NCI-H1417 (cell line): ENCODE measurements around the gene AMPD3.

Experiments used
- DNase-seq, 3 experiments: peaks; one replicate each; lab custom pipeline; 2025; lab: John Stamatoyannopoulos, UW

Gene AMPD3

DNA sequence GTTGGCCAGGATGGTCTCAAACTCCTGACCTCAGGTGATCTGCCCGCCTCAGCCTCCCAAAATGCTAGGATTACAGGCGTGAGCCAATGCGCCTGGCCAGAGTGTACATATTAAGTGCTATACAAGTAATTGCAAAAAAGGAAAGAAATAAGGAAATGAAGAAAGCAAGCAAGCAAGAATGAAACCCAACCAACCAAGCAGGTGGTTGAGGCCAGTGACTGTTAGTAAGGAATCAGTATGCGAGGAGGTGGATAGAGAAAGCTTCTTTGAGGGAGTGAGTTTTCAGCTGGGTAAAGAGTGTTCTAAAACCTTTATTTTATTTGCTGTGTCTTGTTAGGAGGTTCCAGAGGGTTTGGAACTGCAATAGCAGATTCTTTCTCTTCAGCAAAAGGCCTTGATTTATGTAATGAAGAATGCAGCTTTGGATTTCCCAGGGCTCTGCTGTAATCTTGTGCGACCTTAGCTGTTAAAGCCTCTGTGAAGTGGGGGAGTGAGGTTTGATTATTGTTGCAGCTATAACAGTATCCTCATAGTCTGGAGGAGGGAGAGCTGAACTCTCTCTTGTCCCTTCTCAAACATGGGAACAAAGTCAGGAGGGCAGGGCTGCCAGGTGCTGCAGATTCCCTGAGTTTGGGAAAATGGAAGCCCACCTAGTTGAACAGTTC, 5.7 kb downstream of the AMPD3 start:
- no peak for DNase-seq

DNA sequence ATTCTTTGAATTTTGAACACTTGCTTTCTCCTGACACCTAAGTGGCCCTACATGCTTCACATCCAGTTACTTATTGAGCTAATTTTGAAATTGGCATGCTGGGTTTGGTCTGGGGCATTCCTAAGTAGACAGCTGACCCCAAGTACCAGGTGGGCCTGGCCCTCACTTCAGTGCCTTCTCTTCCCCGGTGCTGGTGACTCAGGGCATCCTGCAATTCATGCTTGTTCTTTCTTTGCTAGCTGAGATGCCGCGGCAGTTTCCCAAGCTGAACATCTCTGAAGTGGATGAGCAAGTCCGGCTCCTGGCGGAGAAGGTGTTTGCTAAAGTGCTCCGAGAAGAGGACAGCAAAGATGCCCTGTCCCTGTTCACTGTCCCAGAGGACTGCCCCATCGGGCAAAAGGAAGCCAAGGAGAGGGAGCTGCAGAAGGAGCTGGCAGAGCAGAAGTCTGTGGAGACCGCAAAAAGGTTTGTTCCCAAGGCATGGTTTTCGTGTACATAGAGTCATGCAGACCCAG, 6.3 kb downstream of the AMPD3 start:
- no peak for DNase-seq

DNA sequence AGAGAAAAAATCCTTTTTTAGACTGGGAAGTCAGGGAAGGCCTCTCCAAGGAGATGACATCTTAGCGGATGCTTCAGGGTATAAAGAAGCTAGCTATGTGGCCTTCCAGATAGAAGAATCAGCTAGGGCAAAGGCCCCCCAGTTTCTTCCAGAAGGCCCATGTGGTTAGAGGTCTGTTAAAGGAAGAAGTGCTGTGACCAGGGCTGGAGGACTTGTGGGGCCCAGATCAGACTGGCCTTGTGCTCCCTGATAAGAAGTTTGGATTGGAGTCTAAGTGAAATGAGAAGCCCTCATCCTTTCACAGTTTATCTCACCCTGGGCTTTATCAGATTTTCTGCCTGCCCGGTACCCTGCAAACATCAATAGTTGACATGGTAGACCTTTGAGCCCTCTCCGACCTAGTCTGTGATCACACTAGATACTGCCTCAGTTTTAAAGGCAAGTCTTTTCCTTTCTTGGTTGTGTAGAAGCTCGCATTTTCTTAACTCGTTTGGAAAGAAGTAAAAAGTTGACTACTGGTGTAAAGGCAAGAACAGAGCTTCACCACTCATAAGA, 7.8 kb downstream of the AMPD3 start:
- no peak for DNase-seq

DNA sequence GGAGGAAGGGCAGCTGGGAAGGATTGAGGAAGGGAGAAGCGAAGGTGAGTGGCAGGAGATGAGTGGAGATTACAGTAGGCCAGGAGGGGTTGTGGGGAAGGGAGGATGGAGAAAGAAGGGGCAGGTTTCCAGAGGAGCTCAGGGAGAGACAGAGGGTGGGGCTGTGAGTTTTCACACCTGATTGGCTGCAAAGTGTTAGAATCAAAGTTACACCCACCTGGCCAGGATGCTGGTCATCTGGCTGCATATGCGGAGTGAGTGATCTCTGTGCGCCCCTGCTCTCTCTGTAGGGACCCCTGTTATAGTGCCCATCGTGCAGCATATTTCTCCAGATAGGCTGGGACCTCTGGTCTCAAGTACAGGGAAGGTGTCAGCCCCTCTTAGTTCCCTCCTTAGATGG, 18.3 kb downstream of the AMPD3 start:
- no peak for DNase-seq

DNA sequence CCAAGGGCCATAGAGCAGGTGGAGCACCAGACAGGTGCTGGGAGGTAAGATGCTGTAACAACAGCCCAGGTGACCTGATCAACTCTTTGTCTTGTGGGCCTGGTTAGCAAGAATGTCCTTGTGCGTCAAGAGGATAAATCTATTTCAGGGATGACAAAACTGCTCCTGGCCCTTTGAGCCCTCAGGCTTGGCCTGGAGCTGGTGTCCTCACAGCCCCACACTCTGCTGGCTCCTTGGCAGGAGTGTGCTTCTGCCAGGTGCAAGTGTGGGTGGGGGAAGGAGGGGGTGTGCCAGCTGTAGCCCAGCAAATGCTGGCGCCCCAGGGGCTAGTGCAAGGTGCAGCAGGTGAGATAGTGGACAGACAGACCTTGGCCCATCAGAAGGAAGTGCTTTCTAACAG, 19.5 kb downstream of the AMPD3 start:
- DNase-seq = peak in 2 of 3 experiments; percentile 34 to 57

DNA sequence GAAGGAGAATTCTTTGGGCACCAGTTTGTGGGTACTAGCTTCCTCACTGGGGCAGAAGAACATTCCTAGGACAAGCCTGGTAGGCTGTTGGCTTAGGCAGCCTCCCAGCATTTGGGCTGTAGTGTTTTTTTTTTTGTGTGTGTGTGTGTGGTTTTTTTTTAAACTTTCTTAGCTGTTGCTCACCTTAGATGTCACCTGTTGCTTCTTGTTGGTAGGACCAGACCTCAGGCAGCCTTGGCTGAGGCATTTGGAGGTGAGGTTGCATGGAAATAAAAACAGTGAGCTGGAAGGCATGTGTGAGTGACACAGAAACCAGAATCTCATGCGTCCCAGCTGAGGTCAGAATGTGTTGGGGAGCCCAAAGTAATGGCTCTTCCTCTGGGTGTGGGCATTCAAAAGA, 21.3 kb downstream of the AMPD3 start:
- DNase-seq = no peak

DNA sequence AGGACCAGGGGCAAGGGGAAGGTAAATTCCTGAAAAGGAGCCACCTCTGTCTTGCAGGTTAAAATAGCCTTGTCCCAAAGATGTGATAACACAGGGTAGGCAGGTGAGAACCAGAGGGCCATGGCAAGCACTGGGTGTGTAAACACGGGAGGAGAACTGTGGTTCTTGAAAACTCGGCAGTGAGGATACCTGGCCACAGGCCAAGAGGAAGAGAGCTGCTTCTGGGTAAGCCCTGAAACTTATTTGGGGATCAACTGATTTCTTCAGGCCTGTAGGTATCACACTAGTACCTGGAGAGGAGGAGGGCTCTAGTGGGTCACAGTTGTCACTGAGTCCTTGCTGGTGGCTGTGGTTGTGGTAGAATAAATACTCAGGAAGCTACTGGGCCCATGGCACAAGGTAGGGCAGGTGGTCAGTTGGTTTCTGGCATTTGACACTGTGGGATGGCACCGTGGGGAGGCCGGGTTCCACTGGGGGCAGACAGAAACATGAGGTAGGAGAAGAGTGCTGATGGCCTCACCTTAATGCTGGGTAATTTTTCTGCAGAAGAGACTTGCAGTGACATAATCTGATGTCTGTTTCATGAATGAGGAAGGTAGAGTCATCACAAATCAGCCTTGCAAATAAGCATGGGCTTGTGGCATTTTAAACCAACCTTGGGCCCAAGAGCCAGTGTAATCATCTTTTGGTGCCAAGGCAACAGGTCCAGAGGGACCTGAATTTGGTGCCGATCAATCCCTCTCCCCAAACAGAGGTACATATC, 22.0 kb downstream of the AMPD3 start:
- peak in 1 of 3 experiments; percentile 23 for DNase-seq

DNA sequence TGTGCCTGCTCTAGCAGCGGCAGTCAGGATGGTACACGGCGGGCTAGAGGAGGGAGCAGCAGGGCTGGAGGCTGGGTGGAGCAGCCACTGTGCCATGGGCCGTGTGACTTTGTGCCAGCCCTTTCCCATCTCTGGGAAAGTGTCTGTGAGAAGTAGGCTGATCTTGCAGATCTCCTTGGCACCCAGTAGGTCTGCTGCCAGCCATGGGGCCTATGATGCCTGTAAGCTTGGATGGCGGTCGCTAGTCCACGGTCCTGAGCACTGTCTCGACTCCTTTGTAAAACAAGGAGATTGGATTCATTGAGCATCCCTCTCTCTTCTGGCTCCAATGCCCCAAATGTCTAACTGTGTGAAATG, 22.6 kb downstream of the AMPD3 start:
- no peak for DNase-seq

DNA sequence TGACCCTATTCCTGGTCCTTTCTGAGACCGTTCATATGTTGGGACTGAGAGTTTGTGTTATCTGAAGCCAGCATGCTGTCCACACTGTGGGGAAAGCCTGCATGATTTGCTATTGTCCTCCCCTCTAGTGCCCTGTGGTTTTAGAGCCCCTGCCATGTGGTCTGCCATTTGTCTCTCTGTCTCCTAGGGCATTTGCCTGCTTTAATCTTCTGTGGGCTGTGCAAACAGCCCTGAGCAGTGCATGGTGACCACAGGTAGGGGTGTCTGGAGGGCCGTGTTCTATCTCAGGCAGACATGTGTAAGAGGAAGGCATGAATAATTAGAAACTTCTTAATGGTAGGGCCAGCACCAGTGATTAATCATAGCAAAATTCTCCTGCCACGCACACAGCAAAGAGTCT, 23.0 kb downstream of the AMPD3 start:
- no peak for DNase-seq

DNA sequence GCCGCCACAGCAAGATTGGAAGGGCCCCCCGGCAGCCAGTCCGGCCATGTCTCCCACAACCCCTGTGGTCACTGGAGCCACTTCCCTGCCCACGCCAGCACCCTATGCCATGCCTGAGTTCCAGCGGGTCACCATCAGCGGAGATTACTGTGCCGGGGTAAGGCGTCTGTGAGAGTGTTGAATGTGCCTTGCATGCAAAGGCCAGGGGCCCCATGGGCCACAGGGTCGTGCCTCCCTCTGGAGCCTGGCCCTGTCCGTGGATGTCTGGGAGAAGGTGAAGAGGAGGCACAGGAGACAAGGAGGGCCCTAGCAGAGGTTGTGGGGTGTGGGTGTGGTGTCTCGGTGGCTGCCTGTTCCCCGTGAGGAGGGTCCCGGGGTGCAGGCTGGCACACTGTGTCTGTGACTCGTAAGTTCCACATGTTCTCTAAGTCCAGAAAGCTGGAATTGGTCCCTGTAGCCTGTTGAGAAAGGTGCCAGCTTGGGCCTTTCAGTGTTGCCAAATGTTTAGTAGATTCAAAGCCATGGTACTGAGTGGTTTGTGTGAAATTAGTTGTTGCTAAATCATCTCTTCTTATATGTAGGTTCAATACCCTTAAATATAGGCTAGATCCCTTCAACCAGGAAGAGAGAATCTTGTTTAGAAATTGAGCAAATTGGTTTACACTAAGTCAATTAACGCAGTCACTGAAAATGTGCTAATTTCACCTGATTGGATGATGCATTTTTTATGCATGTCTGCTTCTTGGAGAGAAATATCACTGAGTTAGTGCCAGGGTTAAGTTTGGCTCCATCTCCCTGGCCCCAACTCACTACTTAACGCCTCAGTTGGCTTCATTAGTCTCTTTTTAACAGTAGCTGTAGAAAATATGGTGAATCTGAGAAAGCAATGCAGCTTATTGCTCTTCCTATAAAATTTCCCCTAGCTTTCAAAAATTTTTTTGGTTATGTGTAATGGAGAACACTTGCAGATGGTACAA, 23.8 kb downstream of the AMPD3 start:
- no peak for DNase-seq

DNA sequence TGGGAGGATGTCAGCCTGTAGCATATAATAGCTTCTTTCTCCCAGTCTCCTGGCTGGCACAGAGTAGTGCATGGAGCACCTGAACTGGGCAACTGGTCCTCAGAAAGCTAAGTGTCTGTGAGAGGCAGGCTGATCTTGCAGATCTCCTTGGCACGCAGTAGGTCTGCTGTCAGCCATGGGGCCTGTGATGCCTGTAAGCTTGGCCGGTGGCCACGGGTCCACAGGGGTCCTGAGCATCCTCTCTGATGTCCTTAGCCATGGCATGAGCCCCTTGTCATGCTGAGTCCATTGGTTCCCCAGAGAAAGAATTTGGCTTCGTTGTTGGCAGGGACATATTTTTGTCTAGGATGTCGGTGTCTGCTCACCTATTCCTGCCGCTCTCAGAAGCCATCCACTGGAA, 25.0 kb downstream of the AMPD3 start:
- no peak for DNase-seq

DNA sequence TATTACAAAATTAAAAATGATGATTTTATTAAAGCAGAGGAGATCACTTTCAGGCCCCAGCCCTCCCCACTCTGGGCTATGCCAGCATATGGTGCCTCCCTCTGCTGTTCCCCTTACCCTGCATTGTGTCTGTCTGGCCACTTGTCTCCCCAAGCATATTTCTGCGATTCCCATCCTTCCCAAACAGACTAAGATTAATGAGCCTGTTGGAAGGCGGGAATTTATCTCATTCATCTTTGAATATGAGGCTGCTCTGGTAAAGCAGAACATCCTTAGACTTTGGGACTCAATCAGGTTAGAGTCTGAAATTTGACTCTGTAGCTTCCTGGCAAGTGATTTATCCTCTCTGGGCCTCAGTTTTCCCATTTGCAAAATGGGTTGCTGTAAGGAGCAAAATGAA, 25.7 kb downstream of the AMPD3 start:
- no peak for DNase-seq

DNA sequence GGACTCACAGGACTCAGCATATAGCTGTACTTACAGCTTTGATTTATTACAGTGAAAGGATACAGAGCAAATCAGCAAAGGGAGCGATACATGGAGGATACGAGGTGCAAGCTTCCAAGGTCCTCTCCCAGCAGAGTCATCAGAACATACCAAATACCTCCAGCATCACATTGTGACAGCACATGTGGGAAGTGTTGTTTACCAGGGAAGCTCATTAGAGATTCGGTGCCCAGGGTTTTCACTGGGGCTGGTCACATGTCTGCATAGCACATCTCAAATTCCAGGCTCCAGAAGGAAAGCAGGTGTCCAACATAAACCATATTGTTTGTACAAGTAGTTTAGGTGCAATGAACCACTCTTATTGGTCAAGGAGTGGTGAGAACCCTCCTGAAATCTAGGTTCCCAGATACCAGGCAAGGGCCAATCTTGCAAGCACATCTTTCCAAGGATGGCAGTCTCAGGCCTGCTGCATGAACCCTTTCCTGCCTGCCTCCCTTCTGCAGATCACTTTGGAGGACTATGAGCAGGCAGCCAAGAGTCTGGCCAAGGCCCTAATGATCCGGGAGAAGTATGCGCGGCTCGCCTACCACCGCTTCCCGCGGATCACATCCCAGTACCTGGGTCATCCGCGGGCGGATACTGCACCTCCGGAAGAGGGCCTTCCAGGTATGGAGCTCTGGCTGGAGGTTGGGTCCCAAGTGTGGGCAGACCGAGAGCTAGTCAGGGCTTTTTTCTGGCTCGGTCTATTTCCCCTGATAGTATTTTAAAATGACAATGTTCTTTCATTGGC, 26.7 kb downstream of the AMPD3 start:
- DNase-seq = peak in 1 of 3 experiments; percentile 77

DNA sequence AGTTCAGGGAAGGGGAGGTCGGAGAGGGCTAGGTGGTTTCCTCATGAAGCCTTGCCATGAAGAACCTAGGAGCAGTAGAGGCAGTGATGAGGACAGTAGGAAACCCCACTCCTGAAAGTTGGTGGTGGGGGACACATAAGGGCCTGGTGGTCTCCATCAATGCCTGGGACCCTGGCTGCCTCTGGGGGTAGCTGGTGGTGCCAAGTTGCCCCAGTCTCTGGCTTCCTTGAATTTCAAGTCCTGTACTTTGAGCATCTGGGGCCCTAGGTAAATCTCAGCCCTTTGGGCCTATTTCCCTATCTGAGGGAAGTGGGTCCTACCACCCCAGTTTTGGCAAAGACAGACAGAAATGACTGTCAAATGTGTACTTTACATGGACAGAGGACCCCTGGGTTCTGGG, 28.1 kb downstream of the AMPD3 start:
- DNase-seq = no peak

DNA sequence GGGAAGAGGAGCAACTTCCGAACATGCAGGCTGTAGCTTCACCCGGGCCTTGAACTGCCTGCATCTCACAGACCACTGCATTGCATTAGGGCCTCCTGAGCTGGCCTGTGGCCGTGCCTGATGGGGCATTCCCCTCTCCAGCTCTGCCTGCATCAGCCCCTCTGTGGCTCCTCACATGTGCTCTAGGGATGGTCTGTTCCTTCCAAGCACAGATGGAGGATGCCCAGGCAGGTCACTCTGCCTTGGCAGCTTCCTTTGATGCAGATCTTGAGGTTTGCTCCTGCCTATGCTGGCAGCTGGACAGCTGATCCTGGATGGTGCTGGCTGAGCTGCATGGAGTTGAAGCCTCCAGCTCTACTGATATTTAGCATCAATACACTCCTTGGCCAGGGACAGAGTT, 28.5 kb downstream of the AMPD3 start:
- DNase-seq = no peak

DNA sequence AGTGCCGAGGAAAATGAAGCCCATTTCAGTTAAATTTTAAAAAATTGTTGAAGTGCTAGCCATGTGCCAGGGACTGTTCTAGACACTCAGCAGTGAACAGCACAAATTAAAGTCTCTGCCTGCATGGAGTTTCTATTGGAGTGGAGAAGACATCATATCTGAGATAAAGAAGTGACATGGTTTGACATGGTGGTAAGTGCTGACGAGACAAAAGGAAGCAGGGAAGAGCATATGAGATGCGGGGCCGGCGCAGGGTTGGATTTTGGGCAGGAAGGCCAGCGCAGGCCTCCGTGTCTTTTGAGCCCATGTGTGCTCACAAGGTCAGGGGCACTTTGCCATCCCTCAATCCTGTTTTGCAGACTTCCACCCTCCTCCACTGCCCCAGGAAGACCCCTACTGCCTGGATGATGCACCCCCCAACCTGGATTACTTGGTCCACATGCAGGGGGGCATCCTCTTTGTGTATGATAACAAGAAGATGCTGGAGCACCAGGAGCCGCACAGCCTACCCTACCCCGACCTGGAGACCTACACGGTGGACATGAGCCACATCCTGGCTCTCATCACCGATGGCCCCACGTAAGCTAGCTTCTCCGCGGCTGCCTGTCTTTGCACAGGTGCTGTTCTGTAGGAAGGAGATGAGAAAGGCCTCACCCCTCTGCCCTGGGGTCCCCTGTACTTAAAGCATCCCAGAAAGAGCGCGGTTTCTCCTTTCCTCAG, 29.6 kb downstream of the AMPD3 start:
- no peak for DNase-seq

DNA sequence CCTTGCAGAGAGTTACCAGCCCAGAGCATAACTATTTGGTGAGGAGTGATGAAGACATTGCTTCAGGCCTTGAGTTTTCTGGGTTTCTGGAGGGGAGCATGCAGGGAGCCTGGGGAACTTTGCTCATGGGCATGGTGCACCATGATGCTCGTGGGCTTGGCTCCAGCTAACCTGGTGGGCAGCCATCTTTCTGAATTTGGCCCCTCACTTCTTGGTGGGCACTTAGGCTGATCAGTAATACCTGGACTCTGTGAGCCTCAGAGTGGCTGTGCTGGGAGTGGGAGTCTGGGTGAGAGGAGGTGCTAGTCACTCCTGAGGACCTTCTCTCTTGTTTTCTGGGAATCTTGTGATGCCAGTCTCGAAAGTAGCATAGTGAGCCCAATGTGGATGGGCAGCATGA, 30.6 kb downstream of the AMPD3 start:
- DNase-seq = no peak

DNA sequence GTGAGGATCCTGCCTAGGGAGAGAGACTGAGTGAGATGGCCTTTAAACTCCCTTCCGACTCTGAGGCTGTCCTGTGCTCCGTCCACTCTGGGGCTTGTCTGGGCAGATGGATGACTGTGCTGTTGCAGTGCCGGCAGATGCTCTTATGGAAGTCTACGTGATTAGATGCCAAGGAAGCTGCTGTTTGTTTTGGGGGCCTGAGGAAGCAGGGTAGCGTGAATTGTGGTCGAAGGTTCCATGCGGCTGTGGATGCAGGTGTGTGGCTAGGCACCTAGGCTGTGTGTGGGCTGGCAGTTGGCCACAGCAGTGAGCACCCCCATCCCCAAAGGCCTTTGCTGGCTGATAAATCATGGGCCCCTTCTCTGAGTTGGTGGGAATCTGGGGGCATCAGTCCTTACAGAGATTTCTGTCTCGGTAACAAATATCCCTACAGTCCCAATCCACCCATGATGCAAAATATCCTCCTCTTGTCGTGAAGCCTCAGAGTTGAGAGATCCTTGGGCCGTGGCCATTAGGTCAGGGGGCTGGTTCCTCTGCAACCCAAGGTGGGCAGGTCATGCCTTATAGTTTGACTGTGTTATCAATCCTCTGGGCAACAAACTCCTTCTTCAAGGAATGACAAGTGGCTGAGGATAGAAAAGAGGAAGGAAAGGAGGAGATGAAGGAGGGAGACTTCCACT, 31.2 kb downstream of the AMPD3 start:
- no peak for DNase-seq

DNA sequence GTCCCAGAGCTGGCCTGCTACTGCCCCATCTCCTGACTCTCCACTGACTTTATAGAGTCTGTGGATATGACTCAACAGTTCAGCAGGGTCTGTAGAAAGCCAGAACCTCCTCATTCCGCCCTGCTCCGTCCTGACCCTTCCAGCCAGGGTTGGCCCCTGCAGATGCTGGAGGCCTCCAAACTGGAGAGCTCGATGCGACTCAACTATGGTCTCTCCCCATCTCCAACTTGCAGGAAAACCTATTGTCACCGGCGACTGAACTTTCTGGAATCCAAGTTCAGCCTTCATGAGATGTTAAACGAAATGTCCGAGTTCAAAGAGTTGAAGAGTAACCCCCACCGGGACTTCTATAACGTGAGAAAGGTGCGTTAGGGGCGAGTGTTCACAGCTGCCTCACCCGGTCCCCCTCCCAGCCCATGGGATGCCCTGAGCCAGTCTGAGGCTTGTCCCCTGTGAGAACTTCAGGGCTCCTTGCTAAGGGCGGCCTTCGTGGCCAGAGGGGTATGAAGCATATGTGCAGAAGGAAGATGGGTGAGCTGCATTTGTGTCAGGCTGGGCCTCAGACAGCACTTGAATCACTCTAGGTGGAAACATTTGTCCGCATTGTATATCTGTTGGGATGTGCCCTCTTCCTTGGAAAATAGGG, 32.1 kb downstream of the AMPD3 start:
- no peak for DNase-seq
